UCSD-AML1 (cell line): ENCODE results near the gene GRIA1.

Source experiments
- DNase-seq: peaks from one replicate; lab custom pipeline; 2025; ENCODE audit not compliant: unreplicated experiment; lab: John Stamatoyannopoulos, UW

GRIA1 gene

DNA sequence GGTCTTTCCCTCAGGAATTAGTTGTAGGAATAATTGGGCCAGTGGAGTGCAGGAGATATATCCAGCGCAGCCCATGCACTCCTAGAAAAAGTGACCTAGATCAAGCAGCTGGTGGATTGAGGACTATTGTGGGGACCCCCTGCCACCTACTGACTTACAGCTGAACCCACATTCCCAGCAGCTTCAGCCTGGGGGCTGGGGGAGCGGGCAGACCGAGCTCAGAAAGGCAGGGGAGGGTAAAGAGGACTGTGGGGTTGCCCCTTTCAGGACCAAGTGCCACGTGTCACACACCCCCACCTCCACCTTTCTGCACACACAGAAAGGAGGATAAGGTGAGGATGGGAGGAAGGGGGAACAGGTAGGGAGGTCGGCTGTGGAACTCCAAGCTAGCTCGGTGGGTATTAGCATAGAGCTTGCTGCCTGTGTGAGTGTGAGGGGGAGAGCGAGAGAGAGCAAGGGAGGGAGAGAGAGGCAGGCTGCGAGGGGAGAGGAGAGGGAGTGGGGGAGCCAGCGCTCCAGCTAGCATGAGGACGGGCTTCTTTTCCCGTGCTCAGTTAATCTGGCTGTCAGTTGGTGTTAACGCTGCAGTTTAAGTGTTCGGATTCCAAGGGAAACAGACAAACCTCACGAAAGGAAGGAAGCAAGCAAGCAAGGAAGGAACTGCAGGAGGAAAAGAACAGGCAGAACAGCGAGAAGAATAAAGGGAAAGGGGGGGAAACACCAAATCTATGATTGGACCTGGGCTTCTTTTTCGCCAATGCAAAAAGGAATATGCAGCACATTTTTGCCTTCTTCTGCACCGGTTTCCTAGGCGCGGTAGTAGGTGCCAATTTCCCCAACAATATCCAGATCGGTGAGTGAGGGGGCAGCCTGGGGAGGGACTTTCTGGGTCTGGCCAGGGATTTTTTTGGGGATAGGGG, at the start of gene GRIA1:
Gene GRIA1 (plus strand): TSS at position 553 of the 920 bp plus-strand sequence.
- DNase-seq, result no peak

DNA sequence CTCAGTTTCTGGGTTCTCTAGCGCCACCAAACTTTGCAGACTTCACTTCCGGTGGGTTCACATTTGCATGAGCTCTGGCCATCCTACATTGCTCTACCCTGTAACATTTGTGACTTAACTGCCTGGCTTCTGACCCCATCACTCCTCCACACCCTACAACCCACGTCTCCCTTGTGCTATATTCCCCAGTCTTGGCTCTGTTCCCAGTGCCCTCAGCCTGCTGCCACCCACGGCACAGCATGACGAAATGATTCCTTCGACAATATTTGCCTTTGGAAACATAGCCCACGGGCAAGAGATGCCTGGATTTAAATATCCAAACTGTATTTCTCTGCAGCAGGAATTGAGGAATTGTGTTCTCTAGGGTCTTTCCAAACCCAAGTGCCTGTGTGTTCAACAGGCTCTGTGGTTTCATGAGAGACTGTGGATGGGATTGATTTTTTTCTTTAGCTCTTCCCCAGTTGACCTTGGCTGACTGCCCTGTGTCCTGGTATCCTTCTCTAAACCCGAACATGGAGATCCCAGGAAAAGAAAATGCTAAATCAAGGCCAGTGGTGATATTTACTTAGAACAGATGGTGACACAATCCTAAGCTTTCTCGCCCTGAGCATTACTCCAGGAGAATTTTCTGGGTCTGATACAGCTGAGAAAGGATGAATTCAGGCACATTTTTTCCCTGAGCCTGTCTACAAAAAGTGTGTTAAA, 44.4 kb upstream of the GRIA1 start:
- no peak for DNase-seq

DNA sequence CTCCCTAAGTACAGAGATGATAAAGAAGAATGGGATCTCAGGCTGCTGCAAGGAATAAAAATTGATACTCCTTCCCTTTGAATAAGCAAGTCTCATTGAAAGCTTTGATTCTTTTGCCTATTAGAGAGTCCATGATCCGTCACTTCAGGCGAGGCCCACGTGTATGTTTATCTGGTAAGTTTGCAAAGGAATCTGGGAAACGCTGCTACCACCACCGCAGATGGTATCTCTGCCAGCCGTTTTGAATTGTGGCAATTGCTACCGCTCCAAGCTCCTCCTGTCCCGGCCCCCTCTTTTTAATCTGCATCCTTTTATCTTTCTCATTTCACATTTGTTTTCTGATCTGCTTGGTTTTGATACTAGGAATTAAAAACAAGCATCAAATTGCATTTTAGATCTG, 42.9 kb upstream of the GRIA1 start:
- no peak for DNase-seq

DNA sequence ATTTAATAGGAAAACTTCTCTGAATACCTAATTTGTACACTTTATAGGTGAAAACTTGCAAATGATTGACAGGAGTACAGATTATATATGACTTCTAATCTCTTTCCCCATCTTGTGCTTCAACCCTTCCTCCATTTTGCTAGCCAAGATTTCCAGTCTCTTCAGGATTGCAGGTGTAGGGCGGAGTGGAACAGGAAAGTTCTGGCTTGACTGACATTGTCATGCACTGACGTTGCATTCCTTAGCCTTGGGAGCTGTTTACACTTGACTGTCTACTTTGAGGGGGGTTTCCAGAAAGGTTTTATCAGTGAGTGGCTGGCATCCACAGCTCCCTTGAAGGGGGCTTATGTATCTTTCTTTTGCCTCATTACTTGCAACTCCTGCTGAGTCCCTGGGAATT, 34.1 kb upstream of the GRIA1 start:
- no peak for DNase-seq

DNA sequence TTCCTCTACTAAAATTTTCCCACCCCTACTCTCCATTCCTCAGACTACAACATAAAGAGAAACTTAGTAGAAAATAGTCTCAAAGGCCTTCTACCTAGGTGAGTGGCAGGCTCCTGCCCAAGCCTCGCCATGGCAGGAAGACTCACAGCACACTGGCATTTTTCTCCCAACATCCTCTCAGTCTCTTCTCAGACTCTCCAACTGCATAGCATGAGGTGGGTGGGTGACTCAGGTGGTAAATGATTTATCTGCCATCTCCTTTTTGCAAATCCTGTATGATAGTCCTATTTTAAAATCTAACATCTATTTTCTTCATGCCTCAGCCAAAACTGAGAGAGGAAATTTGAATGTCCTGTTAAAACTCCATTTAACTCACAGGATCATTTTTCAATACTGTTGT, 33.5 kb upstream of the GRIA1 start:
- no peak for DNase-seq

DNA sequence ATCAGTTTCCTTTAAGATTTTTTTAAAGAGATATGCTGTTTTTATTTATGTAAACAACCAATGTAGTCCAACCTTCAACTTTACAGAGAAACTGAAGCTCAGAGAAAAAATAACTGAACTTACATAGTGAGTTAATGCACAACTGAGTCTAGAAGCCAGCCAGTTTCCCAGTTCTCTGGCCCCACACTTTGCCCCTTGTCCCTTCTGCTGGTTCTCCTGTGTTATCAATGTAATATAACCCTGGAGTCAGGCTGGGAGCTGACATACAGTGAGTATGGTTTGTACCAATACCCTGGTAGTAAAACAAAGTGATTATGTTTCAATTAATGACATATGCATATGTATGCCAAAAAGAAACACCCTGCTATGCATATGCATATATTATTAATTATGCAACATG, 32.2 kb upstream of the GRIA1 start:
- no peak for DNase-seq

DNA sequence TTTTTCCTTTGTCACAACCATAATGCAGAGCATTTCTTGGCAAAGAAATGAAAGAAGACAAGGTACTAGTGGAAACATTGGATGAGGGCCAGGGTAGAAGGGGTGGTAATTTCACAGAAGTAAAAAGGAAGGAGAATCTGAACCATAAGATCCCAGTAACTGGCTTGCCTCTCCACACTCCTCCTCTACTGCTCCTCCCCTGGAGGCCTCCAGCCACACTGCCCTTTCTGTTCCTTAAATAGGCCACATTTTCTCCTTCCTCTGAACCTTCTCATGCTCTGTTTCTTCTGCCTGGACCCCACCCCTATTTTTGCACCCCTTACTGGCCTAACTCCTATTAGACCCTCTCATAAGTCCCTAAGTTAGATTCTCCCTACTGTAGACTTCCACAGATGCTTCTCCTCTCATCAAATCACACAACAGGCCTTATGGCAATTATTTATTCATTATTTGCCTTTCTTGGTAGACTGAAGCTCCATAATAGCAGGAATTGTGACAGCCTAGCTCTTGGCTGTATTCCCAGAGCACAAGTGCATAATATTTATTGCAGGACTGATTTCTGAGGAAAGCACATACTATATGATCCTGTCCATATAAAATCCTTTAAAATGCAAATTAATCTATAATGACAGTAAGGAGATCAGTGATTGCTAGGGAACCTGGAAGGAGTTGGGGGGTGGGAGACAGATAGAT, 31.3 kb upstream of the GRIA1 start:
- DNase-seq, result no peak

DNA sequence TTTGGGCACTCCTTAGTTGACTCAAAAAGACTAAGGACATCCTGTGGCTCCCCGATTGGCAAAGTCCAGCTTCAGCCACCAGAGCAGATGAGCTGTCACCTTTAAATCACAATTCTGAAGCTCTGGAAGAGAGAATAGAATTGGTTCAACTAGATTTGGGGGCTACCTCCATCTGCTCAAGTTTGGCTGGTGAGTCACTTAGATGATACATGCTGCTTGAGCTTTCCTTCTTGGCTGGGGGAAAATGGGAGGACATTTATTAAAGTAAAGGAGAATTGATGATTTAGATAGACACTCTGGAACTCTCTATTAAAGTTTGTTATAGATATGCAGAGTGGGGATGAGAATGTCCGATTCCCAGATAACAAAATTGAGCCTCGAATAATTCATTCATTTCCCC, 30.0 kb upstream of the GRIA1 start:
- no peak for DNase-seq

DNA sequence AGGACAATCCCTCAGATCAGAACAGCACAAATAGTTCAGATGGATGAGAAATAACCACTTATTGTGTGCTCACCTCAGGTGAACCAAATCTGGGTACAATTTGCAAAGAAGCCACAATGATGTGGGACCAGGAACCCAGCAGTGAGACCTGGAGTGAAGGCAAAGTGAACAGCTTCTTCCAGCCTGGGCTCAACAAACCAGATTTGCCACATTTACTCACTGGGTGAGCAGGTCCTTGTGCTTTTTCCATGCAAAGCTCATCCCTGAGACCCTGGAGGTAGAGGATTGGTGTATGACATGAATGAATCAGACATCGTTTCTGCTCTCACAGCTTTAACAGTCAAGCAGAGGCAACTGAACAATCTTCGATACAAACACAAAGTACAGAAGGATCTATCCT, 29.1 kb upstream of the GRIA1 start:
- DNase-seq, result no peak

DNA sequence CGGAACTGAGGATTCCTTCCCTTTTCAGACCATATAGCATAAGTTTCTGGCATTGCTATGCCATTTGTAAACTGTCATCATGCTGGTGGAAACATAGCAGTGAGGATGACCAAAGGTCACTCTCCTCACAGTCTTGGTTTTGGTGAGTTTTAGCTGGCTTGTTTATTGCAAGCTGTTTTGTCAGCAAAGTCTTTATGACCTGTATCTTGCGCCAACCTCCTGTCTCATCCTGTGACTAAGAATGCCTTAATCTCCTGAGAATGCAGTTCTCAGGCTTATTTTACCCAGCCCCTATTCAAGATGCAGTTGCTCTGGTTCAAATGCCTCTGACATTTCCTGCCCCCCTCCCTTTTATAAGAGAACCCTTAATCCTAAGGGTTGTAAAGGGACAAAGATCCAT, 26.7 kb upstream of the GRIA1 start:
- no peak for DNase-seq

DNA sequence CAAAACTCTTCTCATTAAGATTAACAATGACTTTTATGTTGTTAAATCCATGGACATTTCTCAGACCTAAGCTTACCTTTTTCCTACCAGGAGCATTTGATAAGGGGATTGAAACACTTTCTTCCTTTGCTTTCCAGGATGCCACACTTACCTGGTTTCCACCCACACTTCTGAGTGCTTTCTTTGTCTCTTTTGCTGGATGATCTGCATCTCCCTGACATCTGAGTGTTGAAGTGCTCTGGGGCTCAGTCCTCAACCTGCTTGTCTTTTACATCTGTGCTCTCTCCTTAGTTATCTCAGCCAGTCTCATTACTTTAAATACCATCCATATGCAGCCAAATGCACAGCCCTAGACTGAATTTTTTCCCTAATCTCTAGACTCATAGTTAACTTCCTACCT, 22.9 kb upstream of the GRIA1 start:
- DNase-seq, result no peak

DNA sequence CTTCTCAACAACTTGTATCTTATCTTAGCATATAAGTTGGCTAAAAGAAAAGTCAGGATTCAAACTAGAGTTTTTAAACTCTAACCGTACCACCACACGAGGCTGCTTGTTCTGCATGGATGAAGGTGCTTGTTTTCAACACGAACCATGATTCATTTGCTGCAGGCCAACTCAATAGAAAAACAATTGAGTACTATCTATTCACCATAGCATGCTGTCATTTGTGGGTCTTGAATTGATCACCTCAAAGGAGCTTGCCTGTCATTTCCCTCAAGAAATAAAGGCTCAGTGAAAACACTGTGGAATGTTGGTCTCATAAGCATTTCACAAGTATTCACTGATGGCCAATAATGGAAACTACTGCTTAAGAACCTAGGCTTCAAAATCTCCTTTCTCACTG, 21.0 kb upstream of the GRIA1 start:
- DNase-seq, result no peak

DNA sequence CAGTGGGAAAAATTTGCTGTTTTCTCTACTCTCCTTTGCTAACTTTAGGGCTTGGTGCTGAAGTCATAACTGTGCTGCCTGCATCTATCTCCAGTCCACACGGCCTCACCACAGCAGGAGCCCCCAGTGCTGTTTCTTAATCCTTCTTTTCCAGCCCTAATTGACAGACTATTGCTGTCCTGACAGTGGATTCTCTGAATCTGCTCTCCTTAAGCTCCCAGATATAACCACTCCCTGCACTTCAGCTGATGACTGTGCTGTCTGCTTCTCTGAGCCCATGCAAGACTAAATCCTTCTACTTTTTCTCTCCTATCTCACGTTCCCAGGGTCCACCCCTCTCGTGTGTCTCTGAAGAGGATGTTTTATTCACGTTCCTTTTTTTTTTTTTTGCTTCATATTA, 19.7 kb upstream of the GRIA1 start:
- DNase-seq, result no peak

DNA sequence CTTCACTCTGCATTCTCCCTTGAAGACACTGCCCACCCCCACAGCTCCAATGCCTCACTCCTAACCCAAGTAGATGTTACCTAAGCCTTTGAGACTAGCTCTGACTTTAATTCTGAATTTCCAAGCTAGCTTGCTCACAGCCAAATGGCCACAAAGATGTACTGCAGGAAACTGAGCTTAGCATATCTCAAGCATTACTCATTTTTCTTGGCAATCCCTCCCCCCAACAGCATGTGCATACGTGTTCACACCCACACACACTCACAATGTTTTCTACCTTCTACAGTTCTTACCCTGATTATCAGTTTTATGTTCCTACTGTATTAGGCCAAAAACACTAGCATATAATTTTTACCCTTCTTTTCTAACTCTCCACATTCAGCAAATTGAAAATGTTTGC, 13.7 kb upstream of the GRIA1 start:
- DNase-seq, result no peak

DNA sequence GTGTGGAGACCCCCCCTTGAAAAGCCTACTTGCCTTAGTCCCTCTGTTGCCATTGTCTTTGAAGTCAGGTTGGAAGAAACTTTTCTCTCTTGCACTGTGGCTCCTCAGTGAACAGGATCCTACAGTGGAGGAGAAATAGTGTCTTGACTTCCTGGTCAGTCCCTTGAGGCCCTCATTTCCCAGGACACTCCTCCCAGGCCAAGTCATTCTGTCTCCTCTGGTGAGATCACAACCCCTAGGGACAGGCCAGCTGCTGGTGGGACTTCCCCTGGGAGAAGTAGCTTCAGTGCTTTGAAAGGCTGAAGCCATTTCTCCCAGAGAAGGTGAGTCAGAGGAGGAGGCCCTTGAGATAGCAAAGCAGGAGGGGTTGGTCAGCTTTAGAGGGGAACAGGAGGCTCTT, 10.1 kb upstream of the GRIA1 start:
- no peak for DNase-seq

DNA sequence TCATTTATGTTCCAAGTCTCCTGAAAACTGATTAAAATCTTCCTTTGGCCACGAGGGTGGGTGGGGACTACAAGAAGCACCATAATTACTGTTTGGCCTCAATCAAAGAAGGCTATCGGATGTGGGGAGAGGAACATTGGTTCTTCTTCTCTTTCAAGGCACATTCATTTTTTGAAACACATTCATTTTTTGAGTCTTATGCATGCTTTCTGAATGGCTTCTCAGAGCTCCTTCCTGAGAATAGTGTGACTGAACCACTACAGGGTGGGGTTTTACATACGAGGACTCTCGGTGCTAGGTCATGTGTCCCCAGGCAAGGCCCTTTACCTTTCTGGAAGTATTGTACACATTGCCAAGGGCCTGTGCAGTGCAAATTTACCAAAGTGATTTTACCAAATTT, 7.0 kb upstream of the GRIA1 start:
- no peak for DNase-seq

DNA sequence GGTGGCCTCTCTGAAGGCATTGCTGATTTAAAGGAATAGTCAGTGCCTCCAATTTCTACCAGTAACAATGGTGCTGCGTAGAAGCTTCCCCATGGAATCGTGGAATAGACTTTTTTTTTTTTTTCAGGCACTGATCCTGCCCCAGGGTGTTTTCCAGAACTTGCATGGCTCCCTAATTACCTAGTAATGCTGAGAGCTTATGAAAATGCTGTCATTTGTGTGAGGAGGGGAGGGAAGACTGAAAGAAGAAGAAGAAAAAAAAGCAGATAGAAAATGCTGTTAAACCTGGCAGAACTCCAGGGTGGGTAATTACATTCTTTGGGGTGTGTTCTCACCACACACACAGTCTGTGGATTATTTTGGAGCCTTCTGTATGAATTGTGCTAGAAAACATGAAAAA, 4.8 kb upstream of the GRIA1 start:
- no peak for DNase-seq

DNA sequence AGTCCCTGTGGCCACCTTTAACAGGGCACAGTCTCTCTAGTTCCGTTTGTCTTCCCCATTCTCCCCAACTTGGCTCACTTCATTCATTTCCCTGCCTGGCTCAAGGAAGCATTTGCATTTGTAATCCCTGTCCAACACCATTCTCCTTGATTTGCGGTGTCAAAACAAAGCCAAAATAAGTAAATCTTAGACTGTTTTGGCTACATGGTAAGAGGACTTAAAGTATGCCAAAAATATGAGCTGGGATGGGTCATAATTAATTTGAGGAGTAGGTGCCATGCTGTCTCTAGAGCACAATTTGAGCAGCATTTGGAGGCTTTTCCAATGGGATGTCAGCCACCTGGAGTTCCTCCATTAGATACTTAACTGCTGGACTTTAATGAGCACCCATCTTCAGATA, 3.7 kb upstream of the GRIA1 start:
- no peak for DNase-seq

DNA sequence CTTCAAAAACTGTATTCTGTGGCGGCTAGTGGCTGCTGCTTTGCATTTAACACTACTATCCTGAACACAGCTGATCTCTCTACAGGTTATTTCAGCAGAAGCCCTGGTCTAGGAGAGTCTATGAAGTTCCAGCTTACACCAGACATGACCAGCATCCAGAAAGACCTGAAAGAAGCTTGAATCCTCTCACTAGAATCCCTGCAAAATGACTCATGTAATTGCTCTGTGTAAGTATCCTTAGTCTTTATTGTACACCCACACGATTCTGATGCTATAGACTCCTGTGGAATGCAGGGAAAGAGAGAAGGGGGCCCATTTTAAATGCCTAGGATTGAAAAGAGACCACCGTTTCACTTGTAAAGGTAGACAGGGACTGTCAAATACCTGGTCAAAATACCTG, 859 bp upstream of the GRIA1 start:
- no peak for DNase-seq

DNA sequence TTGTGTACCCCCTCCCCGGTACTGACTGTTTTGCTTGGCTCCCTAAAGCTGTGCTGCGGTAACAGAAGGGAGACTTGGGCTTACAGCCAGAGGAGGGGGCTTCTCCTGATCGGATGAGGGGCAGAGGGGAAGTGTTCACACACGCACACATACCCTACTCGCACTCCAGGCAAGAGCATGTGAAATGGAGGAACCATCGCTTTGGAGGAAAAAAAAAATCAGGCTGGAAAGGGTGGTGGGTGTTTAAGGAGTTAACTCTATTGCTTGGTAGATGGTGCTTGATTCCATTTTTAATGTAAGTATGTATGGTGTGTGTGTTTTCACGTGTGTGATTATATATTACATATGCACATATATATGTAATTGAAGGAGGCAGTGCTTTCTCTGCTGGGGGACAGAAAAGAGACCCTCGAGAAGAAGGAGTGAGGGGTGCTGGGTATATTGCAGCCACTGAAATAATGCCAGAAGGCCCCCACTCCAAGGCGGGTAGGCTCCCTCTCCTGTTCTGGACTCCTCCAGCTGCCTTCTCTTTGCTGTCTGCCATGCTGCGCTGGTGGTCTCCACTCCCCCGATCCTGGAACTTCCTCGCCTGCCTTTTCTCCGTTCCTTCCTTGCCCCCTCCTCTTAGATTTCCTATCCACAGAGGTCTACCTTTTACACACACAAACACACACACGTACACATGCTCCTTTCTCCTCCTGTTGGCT, 721 bp downstream of the GRIA1 start:
- no peak for DNase-seq

DNA sequence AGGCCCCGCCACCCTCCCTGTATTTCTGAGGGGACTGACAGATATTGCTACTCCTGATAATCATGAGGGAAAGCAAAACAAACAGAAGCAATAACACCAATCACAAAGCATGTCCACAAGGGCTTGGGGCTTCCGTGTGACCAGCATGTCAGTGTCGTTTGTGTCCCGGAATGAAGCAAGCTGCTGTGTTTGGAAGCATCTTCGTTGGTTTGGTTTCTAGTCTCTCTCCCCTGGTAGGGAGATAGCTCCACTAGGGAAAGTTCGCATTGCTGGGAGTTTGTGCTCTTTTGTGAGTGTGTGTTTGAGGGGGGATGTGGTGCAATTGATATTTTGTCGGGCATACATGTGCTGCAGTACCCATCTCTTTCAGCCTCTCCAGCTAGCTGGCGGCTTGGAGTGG, 1.4 kb downstream of the GRIA1 start:
- DNase-seq, result peak; percentile 16
